HepG2 (cell line): ENCODE results near the gene NFE2L1. TPM values are rescaled to one million over a fixed set of nuclear protein-coding genes. Genes with fewer than 3 reads are reported as not detected.
A peak's percentile ranks its signal among the peaks of the same experiment; 100 is the strongest.

ENCODE experiments used
- ATAC-seq: fragments of 200-7000 bp; cut with Tn5 transposase; 3 replicates; pipeline ENCODE4 v1.9.1; 2020; ENCODE audit warnings: mild to moderate bottlenecking, moderate library complexity
- BruUV-seq: library from RNA; stranded (reverse); fragments of 400-500 nt; replicated peaks from 2 replicates; lab custom pipeline; 2021; lab: Mats Ljungman, UMichigan
- CTCF ChIA-PET: fragments of 300-600 bp; formaldehyde crosslinking; extraction: SDS; loops from one replicate; lab custom pipeline; 2021; ENCODE audit warnings: low total read pairs, inconsistent platforms, low intra/inter-chr PET ratio; lab: Yijun Ruan, JAX
- POLR2A ChIA-PET: fragments of 350-600 bp; sonication (Branson Sonifier 250); formaldehyde crosslinking; loops from one replicate; lab custom pipeline; 2020; ENCODE audit warnings: antibody characterized with exemption, inconsistent platforms; lab: Yijun Ruan, JAX
- DNase-seq: peaks from one replicate; pipeline ENCODE4 v3.0.0-alpha.2; 2015; ENCODE audit warnings: low spot score
- FAIRE-seq: peaks from 3 replicates; lab custom pipeline; 2011; peaks lifted over from hg19 to GRCh38; lab: Jason Lieb, UNC
- H2AFZ ChIP-seq: one replicate; pipeline ENCODE4 v1.6.1; 2011; ENCODE audit warnings: low read length, inconsistent platforms
- H3K27ac ChIP-seq: fragments of 300-600 bp; 3 replicates; pipeline ENCODE4 v1.8.0; 2011; ENCODE audit warnings: mixed run types, mild to moderate bottlenecking, mixed read lengths, low read length, inconsistent platforms; ENCODE audit not compliant: insufficient read depth; ENCODE audit errors: extremely low read length
- H3K27me3 ChIP-seq, 2 experiments: fragments of 200-600 bp in 1 of 2; 2 replicates in 1 of 2; 3 replicates in 1 of 2; pipeline versions ENCODE4 v1.6.0 to v1.8.0; 2011; ENCODE audit warnings: low read length in 2 of 2, mild to moderate bottlenecking in 2 of 2, moderate library complexity in 2 of 2, inconsistent platforms in 1 of 2; ENCODE audit not compliant: insufficient read depth in 2 of 2, control insufficient read depth in 1 of 2
- H3K36me3 ChIP-seq, 2 experiments: fragments of 200-600 bp in 1 of 2; replicated peaks in 1 of 2; 2 replicates in 1 of 2; 3 replicates in 1 of 2; pipeline versions ENCODE4 v1.5.1 to v1.8.0; 2011; ENCODE audit warnings: low read length in 2 of 2, inconsistent platforms in 1 of 2; ENCODE audit not compliant: insufficient read depth in 2 of 2, control insufficient read depth in 1 of 2
- H3K4me1 ChIP-seq: 2 replicates; pipeline ENCODE4 v1.5.1; 2012; ENCODE audit warnings: low read length, inconsistent platforms; ENCODE audit not compliant: insufficient read depth
- H3K4me2 ChIP-seq: 2 replicates; pipeline ENCODE4 v1.6.0; 2011; ENCODE audit warnings: low read depth, low read length, inconsistent platforms
- H3K4me3 ChIP-seq, 3 experiments: fragments of 200-600 bp in 1 of 3; sonication (generic), shearing (Covaris generic) in 1 of 3; replicated peaks in 1 of 3; 2 replicates each; pipeline ENCODE4 v1.5.1; 2011 to 2016; ENCODE audit warnings: low read length in 3 of 3, inconsistent platforms in 2 of 3, low read depth in 2 of 3, mild to moderate bottlenecking in 2 of 3, control low read depth in 1 of 3, mixed read lengths in 1 of 3; ENCODE audit not compliant: insufficient read depth in 1 of 3
- H3K79me2 ChIP-seq: one replicate; pipeline ENCODE4 v1.6.1; 2011; ENCODE audit warnings: low read length, inconsistent platforms; ENCODE audit not compliant: insufficient read depth
- H3K9ac ChIP-seq: 2 replicates; pipeline ENCODE4 v1.6.0; 2011; ENCODE audit warnings: mild to moderate bottlenecking, low read depth, low read length, inconsistent platforms; ENCODE audit not compliant: insufficient read depth
- H3K9me3 ChIP-seq: 2 replicates; pipeline ENCODE4 v1.5.1; 2012; ENCODE audit warnings: mild to moderate bottlenecking, low read length
- H4K20me1 ChIP-seq: 2 replicates; pipeline ENCODE4 v1.6.0; 2011; ENCODE audit warnings: inconsistent platforms, mild to moderate bottlenecking, low read length, moderate library complexity; ENCODE audit not compliant: insufficient read depth
- MAFF ChIP-seq: IDR thresholded peaks from 2 replicates; pipeline ENCODE4 v1.6.1; 2011; ENCODE audit warnings: low read depth, low read length, improper control_type of control experiment
- MAFK ChIP-seq, 2 experiments: IDR thresholded peaks in 1 of 2; conservative IDR thresholded peaks in 1 of 2; 2 replicates each; pipeline ENCODE4 v1.6.1; 2011; ENCODE audit warnings: improper control_type of control experiment in 2 of 2, low read length in 2 of 2
- MTF1 ChIP-seq: sonication (generic); formaldehyde crosslinking; IDR thresholded peaks from 2 replicates; pipeline ENCODE4 v1.5.0; 2020; ENCODE audit warnings: missing genetic modification reagents
- MXD1 ChIP-seq: sonication (generic); formaldehyde crosslinking; IDR thresholded peaks from 2 replicates; pipeline ENCODE4 v1.4.0; 2020; ENCODE audit warnings: mild to moderate bottlenecking, missing genetic modification reagents
- TOE1 ChIP-seq: sonication (generic); formaldehyde crosslinking; IDR thresholded peaks from 2 replicates; pipeline ENCODE4 v1.4.0; 2020; ENCODE audit warnings: mild to moderate bottlenecking, missing genetic modification reagents
- TSC22D2 ChIP-seq: sonication (generic); formaldehyde crosslinking; IDR thresholded peaks from 2 replicates; pipeline ENCODE4 v1.5.1; 2020; ENCODE audit warnings: missing genetic modification reagents, mild to moderate bottlenecking, borderline replicate concordance
- ZBTB44 ChIP-seq: sonication (generic); formaldehyde crosslinking; IDR thresholded peaks from 2 replicates; pipeline ENCODE4 v1.4.0; 2020; ENCODE audit warnings: missing genetic modification reagents
- ZNF414 ChIP-seq: sonication (generic); formaldehyde crosslinking; IDR thresholded peaks from 2 replicates; pipeline ENCODE4 v1.5.0; 2020; ENCODE audit warnings: missing genetic modification reagents
- WGBS: methylation state at CpG from one replicate; pipeline ENCODE4 v1.1.6; 2017; ENCODE audit warnings: low lambda C conversion rate; 5-methylcytosine and 5-hydroxymethylcytosine counted together
- in situ Hi-C: cut with HindIII; loops from 2 replicates; pipeline ENCODE4 v1.10.0; 2017; ENCODE audit warnings: low pct_unique_long_range_greater_than_20kb; ENCODE audit not compliant: extremely low pct_ligation_motif_present
- intact Hi-C: fragments of 100-400 bp; cut with micrococcal nuclease; formaldehyde crosslinking; loops from one replicate; pipeline ENCODE4 v1.10.0; 2022; ENCODE audit not compliant: unreplicated experiment
- polyA plus RNA-seq, 8 experiments: library from polyadenylated mRNA; depleted of rRNA in 3 of 8; stranded (reverse) in 7 of 8; unstranded in 1 of 8; fragments of >200 nt; fragmentation: Illumina TruSeq in 4 of 8; extraction: Trizol in 4 of 8; gene quantifications; 2 replicates each; pipeline versions ENCODE4 v1.2.1 to v1.2.3, GENCODE V29; 2011 to 2016; ENCODE audit warnings: low read depth in 4 of 8, missing spikeins in 1 of 8, mixed read lengths in 1 of 8; ENCODE audit not compliant: insufficient read depth in 1 of 8
- total RNA-seq, 5 experiments: library from RNA; depleted of rRNA; stranded (reverse); fragments of >200 nt; fragmentation: Illumina TruSeq; extraction: Trizol; gene quantifications; 2 replicates each; pipeline ENCODE4 v1.2.3, GENCODE V29; 2016; ENCODE audit warnings: low read depth in 1 of 5

The NFE2L1 gene
- total and polyA plus RNA-seq, 2 of the 13 experiments (the other 11 are each of a cell fraction or from before 2014, with no cell fraction given): 67.0 to 234 TPM

- no peak overlapping the region for H2AFZ ChIP-seq
- CTCF ChIA-PET: no interaction called here
- intact Hi-C loops (no loop called here), in situ Hi-C loops (loop anchor here (5.0 kb wide), 1 partner anchor 47 kb away; no protein-coding TSS in a partner anchor)
- 86% methylated on average over 2 of the region's 2 CpGs for WGBS
- H3K4me2 ChIP-seq: no peak overlapping the region
- H3K9ac ChIP-seq: no peak overlapping the region
- peaks cover 38% of the 10 kb centered on the region for H3K79me2 ChIP-seq
- TF ChIP-seq MXD1 (CRISPR knock-in tag) (no peak), MAFF (peak; percentile 61; the same call in 1 of the 2 replicates), ZBTB44 (no peak), ZNF414 (CRISPR knock-in tag) (no peak), TSC22D2 (CRISPR knock-in tag) (no peak), MTF1 (CRISPR knock-in tag) (no peak), MAFK (conservative IDR thresholded peaks at IDR 0.05 in 1 of 2, IDR thresholded peaks at IDR 0.05 in 1 of 2; ENCODE audit: low read length in 2 of 2) (peak; percentile 53 to 78), TOE1 (CRISPR knock-in tag) (no peak)
- ATAC-seq: no peak
- no peaks in the 10 kb centered on the region for H3K9me3 ChIP-seq
- H3K27me3 ChIP-seq: no peaks in the 10 kb centered on the region
- no peak for FAIRE-seq
- BruUV-seq: no TSS peak
- DNase-seq: no peak
- H3K4me3 ChIP-seq: no peak overlapping the region
- no peak overlapping the region for H3K27ac ChIP-seq
- peaks cover 9% of the 10 kb centered on the region; the same call in 1 of the 2 replicates for H4K20me1 ChIP-seq
- H3K4me1 ChIP-seq: no peaks in the 10 kb centered on the region
- 0 out of 5 replicates have a peak, but pooled peaks cover 0 to 3% of the 10 kb centered on the region in 2 experiments for H3K36me3 ChIP-seq
- POLR2A ChIA-PET: interaction anchor here (1.2 to 1.8 kb wide), 2 partner anchors 36 to 114 kb away, joined by 3 to 7 read pairs; partner anchors contain the start of genes CDK5RAP3 and NFE2L1
Measured at GRCh38 chr17:48084932-48085331, 36.8 kb downstream of the NFE2L1 start.
